Keratinocyte (primary cell): ENCODE results near the gene BRSK2. TPM values are rescaled to one million over a fixed set of nuclear protein-coding genes. Genes with fewer than 3 reads are reported as not detected.

Source experiments
- DNase-seq: peaks from one replicate; pipeline ENCODE4 v3.0.0-alpha.2; 2011; ENCODE audit warnings: low read depth, missing footprints, low spot score
- FAIRE-seq: peaks from 2 replicates; lab custom pipeline; 2011; peaks lifted over from hg19 to GRCh38; lab: Jason Lieb, UNC
- H2AFZ ChIP-seq: 2 replicates; pipeline ENCODE4 v1.6.0; 2012; ENCODE audit warnings: low read length, control low read depth, inconsistent platforms; ENCODE audit not compliant: control insufficient read depth
- H3K27ac ChIP-seq: 2 replicates; pipeline ENCODE4 v1.5.1; 2011; ENCODE audit warnings: low read length; ENCODE audit not compliant: control insufficient read depth, insufficient read depth
- H3K27me3 ChIP-seq: 3 replicates; pipeline ENCODE4 v1.6.0; 2011; ENCODE audit warnings: low read length; ENCODE audit not compliant: control insufficient read depth, insufficient read depth; ENCODE audit errors: extremely low read depth
- H3K36me3 ChIP-seq, 2 experiments: 2 replicates in 1 of 2; 3 replicates in 1 of 2; pipeline ENCODE4 v1.5.1; 2011; ENCODE audit warnings: low read length in 2 of 2, mild to moderate bottlenecking in 1 of 2; ENCODE audit not compliant: control insufficient read depth in 2 of 2, insufficient read depth in 2 of 2; ENCODE audit errors: extremely low read depth in 1 of 2
- H3K4me1 ChIP-seq: 3 replicates; pipeline ENCODE4 v1.5.1; 2011; ENCODE audit warnings: low read length; ENCODE audit not compliant: control insufficient read depth, insufficient read depth; ENCODE audit errors: extremely low read depth
- H3K4me2 ChIP-seq: 3 replicates; pipeline ENCODE4 v1.6.0; 2011; ENCODE audit warnings: low read depth, low read length; ENCODE audit not compliant: control insufficient read depth, insufficient read depth; ENCODE audit errors: extremely low read depth
- H3K4me3 ChIP-seq, 3 experiments: fragments of 200-600 bp in 1 of 3; sonication (generic) in 1 of 3; 2 replicates in 2 of 3; 3 replicates in 1 of 3; pipeline ENCODE4 v1.5.1; 2011 to 2016; ENCODE audit warnings: low read length in 3 of 3, mild to moderate bottlenecking in 3 of 3, control low read depth in 2 of 3, inconsistent platforms in 1 of 3, low read depth in 1 of 3, mixed read lengths in 1 of 3, mixed run types in 1 of 3, moderate library complexity in 1 of 3; ENCODE audit not compliant: control insufficient read depth in 2 of 3, insufficient read depth in 2 of 3; ENCODE audit errors: extremely low read depth in 1 of 3
- H3K79me2 ChIP-seq: 2 replicates; pipeline ENCODE4 v1.6.0; 2012; ENCODE audit warnings: low read length; ENCODE audit not compliant: control insufficient read depth, insufficient read depth
- H3K9ac ChIP-seq: 3 replicates; pipeline ENCODE4 v1.6.0; 2011; ENCODE audit warnings: low read length; ENCODE audit not compliant: control insufficient read depth, insufficient read depth; ENCODE audit errors: extremely low read depth
- H3K9me1 ChIP-seq: 3 replicates; pipeline ENCODE4 v1.6.0; 2011; ENCODE audit warnings: low read length; ENCODE audit not compliant: control insufficient read depth, insufficient read depth; ENCODE audit errors: extremely low read depth
- H3K9me3 ChIP-seq: 2 replicates; pipeline ENCODE4 v1.5.1; 2012; ENCODE audit warnings: low read depth, low read length; ENCODE audit not compliant: control insufficient read depth
- H4K20me1 ChIP-seq: 3 replicates; pipeline ENCODE4 v1.6.0; 2011; ENCODE audit warnings: low read length; ENCODE audit not compliant: control insufficient read depth, insufficient read depth; ENCODE audit errors: extremely low read depth
- EZH2 ChIP-seq: IDR thresholded peaks from one replicate; pipeline ENCODE4 v1.6.1; 2012; ENCODE audit warnings: inconsistent platforms, mild to moderate bottlenecking, low read length, moderate library complexity
- dilution Hi-C: fragments of 300-500 bp; cut with MboI; formaldehyde crosslinking; loops from one replicate; pipeline ENCODE4 v1.7.0; 2020; ENCODE audit warnings: low sequenced_read_pairs; ENCODE audit not compliant: extremely low pct_ligation_motif_present
- polyA plus RNA-seq, 5 experiments: library from polyadenylated mRNA; depleted of rRNA in 3 of 5; stranded (reverse) in 3 of 5; stranded (forward) in 1 of 5; unstranded in 1 of 5; fragments of >200 nt; gene quantifications; 1 replicate in 1 of 5; 2 replicates in 3 of 5; 3 replicates in 1 of 5; pipeline versions ENCODE4 v1.2.1 to v1.2.3, GENCODE V29; 2011 to 2012; ENCODE audit warnings: missing spikeins in 2 of 5, low read depth in 1 of 5, low replicate concordance in 1 of 5
- TF ChIP-seq, protein P1 (sequence below), 3 experiments: IDR thresholded peaks in 1 of 3; conservative IDR thresholded peaks in 1 of 3; optimal IDR thresholded peaks in 1 of 3; 2 replicates in 2 of 3; 3 replicates in 1 of 3; pipeline versions ENCODE3 to v1.5.1; 2011; ENCODE audit warnings: low read length in 3 of 3, mild to moderate bottlenecking in 3 of 3, moderate library complexity in 2 of 3, control low read depth in 1 of 3, inconsistent platforms in 1 of 3; ENCODE audit not compliant: insufficient read depth in 2 of 3; ENCODE audit errors: extremely low read depth in 1 of 3

BRSK2 gene
- polyA plus RNA-seq, 1 donor (not counting 4 experiments of a cell fraction or from before 2014, with no cell fraction given): 0.09 TPM

DNA sequence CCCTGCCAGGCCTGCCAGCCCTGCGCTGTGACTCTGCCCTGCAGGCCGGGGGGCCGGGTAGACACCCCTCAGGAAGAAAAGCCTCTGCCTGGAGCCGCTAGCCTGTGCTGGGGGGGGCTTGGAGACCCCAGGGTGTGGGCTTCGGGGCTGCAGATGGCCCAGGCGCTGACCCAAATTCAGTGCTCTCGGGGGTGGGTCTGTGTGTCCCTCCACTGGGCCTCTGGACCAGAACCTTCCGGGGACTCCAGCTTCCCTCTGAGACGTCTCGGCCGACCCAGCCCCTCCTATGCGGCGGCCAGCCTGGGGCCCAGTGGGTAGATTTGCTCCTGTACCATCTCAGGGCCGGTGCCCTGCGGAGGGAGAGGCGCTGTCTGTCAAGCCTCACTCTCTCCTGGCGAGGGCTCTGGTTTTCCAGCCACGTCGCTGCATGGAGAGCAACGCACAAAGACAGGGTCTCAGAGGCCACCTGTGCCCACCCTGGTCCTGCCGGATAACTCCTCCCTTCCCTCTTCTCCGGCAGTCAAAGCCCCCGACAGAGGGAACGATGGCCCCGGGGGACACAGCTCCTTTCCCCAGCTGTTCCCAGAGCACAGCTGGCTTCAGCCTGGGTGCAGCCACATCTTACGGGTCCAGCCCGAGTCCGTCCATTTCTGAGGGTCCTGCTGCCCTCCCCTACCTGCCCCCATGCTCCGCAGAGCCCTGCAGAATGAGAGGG lies 40.2 kb upstream of the BRSK2 start:
- no peak overlapping the region for H3K27ac ChIP-seq
- H3K4me1 ChIP-seq: no peaks in the 10 kb centered on the region
- dilution Hi-C loops: no loop called here
- no peaks in the 10 kb centered on the region for H3K9me3 ChIP-seq
- TF ChIP-seq, protein P1, sequence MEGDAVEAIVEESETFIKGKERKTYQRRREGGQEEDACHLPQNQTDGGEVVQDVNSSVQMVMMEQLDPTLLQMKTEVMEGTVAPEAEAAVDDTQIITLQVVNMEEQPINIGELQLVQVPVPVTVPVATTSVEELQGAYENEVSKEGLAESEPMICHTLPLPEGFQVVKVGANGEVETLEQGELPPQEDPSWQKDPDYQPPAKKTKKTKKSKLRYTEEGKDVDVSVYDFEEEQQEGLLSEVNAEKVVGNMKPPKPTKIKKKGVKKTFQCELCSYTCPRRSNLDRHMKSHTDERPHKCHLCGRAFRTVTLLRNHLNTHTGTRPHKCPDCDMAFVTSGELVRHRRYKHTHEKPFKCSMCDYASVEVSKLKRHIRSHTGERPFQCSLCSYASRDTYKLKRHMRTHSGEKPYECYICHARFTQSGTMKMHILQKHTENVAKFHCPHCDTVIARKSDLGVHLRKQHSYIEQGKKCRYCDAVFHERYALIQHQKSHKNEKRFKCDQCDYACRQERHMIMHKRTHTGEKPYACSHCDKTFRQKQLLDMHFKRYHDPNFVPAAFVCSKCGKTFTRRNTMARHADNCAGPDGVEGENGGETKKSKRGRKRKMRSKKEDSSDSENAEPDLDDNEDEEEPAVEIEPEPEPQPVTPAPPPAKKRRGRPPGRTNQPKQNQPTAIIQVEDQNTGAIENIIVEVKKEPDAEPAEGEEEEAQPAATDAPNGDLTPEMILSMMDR (optimal IDR thresholded peaks at IDR 0.05 in 1 of 3, IDR thresholded peaks at IDR 0.05 in 1 of 3, conservative IDR thresholded peaks at IDR 0.05 in 1 of 3; ENCODE audit: extremely low read depth in 1 of 3, insufficient read depth in 2 of 3, low read length in 3 of 3): no peak
- no peak for TF ChIP-seq EZH2
- H4K20me1 ChIP-seq: no peaks in the 10 kb centered on the region
- H3K79me2 ChIP-seq: no peaks in the 10 kb centered on the region
- no peak overlapping the region for H3K9ac ChIP-seq
- H3K9me1 ChIP-seq: no peaks in the 10 kb centered on the region
- H3K4me3 ChIP-seq: no peak overlapping the region
- H2AFZ ChIP-seq: no peak overlapping the region
- no peak for DNase-seq
- H3K27me3 ChIP-seq: peaks cover 13% of the 10 kb centered on the region
- H3K4me2 ChIP-seq: no peak overlapping the region
- H3K36me3 ChIP-seq: no peaks in the 10 kb centered on the region
- no peak for FAIRE-seq

DNA sequence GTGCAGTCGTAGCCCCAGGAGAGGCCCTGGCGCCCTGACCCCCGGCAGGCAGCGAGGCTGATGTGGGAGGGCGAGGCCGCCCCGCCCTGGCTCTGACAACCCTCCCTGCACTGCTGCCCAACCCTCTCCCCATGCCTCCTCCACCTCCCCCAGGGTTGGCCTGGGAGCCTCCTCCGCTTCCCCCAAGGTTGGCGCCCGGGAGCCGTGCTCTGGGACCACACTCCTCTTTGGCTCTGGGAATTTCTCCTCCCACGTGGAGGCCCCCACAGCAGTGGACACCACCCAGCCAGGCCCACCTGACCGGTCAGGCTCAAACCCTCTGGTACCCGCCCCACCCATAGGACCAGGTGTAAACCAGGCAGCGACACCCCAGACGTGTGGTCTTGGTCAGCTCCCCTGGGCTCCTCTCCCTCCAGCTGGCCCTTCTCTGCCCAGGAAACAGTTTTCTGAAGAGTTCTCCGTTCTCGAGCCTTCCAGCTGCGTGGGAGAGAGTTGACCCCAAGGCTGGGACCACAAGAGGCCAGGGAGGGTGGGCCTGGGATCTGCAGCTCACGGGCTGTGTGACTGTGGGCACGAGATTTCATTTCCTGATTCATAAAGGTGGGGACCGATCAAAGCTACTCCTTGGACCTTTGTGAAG lies 39.5 kb upstream of the BRSK2 start:
- no peak for FAIRE-seq
- Histone ChIP-seq H3K4me2 (no peak overlapping the region), H3K79me2 (no peaks in the 10 kb centered on the region), H3K4me1 (no peaks in the 10 kb centered on the region), H3K9ac (no peak overlapping the region), H3K9me1 (no peaks in the 10 kb centered on the region), H3K27me3 (peaks cover 14% of the 10 kb centered on the region), H3K36me3 (no peaks in the 10 kb centered on the region), H3K4me3 (no peak overlapping the region), H4K20me1 (no peaks in the 10 kb centered on the region), H2AFZ (no peak overlapping the region), H3K9me3 (no peaks in the 10 kb centered on the region), H3K27ac (no peak overlapping the region)
- DNase-seq: no peak
- TF ChIP-seq, protein P1 (optimal IDR thresholded peaks at IDR 0.05 in 1 of 3, IDR thresholded peaks at IDR 0.05 in 1 of 3, conservative IDR thresholded peaks at IDR 0.05 in 1 of 3; ENCODE audit: extremely low read depth in 1 of 3, insufficient read depth in 2 of 3, low read length in 3 of 3): no peak
- no peak for TF ChIP-seq EZH2
- dilution Hi-C loops: no loop called here
